HG02623 (cell line): ENCODE measurements around the gene BOD1.

Experiments used
- ATAC-seq: cut with Tn5 transposase; IDR thresholded peaks from one replicate; pipeline ENCODE4 v1.9.1; 2021; ENCODE audit warnings: moderate library complexity; ENCODE audit not compliant: unreplicated experiment

BOD1 gene

DNA sequence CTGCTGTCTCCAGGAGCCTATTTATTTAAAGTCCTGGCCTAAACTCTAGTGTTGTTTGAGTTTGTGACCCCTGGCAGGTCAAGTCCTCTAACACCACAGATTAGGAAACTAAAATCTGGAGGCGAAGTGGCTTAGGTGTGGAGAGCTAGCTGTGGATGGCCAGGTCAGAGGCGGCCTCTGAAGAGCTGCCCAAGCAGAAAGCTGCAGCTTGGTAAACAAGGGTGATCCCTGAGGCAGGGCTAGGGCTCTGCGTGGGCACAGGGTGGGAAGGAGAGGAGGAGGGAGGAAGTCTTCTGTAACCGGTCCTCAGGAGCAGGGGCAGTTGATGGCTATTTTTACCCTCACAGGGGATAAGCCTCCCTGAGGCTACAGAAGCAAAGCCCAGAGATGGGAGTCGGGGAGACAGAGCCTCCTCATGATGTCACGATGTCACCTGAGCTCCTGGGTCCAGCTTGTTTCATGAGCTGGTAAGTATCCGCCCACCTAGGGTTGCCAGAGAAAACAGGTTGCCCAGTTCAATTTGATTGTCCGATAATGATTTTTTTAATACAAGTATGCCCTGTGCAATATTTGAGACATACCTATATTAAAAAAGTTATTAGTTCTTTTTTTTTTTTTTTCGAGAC is 25.9 kb upstream of the BOD1 start:
- no peak for ATAC-seq

DNA sequence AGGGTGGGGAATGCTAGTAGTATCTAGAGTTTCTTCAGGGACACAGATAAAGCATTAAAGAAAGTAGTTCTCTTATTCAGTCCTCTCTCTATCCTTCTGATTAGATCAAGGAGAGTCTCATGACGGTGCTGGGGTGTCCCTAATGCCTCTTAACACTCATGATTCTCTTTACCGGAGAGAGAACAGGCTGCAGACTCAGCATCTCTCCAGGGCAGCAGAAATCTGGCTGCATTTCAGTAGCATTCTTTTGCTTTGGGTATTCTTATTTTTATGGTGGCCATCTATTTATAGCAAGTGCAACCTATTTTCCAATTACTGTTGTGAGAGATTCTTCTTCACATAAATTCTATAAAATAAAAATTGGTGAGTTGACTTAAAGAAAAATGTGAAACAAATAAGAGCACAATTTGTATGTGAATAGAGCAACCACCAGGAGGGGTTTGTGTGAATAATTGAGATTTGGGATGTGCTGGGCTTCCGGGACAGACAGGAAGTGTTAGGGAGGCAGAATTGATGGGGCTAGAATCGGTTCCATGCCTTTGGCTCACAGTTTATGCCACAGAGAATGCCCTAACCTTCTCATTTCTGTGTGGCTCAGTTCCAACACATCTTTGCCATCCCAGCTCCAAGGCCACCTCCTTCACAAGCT is 23.8 kb upstream of the BOD1 start:
- ATAC-seq: no peak

DNA sequence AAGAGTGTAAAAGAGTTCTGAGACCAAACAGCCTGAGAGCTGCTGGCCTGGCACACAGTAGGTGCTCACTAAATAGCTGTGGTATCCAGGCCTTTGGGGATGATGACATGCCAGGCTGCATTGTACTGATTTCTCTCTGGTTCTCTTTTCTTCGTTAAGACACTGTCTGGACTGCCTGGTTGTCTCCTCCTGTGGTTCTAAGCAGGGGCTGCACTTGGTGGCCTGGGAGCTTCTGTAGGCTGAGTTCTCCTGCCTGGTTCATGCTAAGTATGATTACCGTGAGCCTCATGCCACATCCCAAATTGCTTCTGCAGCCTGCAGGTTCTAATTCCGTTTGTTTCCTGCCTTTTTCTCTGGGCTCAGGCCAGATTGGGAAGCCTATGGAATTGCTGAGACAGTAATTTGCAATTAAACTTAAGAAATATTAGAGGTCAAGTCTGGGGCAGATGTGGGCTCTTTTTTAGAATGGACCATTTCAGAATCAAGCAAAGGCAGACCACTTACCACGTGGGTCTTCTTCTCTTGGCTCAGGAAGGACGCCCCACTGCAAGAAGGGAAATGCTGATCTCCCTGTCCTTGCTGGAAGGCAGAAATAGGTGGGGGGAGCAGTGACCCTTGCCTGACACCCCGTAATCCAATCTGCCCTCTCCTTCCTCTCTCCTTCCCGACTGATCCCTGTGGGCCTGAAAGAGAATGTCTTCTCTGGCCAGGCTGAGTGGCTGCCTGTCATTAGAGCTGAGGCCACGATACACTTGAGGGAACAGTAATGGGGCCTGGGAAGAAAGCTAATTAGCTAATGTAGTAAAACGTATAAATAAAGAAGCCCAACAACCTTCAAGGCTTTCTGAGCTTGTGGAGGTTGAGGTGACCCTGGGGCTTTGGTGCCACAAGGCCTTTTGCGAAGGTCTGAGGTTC is 21.9 kb upstream of the BOD1 start:
- ATAC-seq: no peak

DNA sequence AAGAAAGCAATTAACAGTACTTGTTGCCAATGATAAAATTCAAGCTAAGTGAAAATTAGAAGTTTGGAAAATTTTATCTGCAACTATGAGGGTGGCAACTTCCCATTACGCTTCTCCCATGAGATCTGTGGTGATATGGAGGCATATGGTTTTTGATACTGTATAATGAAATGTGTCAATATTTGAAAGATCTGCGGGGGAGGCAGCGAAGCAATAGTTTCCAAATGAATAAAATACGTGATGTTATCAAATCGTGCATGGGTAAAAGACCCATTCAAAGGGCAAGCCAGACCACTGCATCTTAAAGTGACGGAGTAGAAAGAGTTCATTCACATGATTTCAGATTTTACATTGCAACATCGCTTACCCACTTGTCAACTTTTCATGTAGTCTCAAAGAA is 20.9 kb upstream of the BOD1 start:
- ATAC-seq: no peak

DNA sequence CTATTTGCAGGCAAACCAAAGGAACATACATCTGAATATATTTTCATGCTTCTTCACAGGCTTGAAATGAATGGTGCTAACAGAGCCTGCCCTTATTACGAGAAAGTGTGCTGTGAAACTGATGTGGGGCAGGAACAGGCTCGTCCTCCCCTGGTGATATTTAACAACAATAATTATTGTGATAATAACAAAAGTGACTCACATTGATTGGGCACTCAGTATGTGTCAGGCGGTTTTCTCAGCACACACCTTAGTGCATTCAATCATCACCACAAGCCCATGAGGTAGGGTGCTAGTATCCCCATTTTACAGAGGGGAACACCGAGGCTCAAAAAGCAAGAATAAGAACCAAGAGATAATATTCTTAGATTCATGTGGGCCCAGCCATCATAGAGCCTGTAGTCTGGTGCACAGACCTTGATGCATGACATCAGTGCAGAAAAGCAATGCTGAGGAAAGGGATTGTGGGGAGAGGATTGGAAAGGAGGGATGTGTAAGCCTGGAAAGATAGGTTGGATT is 18.1 kb upstream of the BOD1 start:
- no peak for ATAC-seq

DNA sequence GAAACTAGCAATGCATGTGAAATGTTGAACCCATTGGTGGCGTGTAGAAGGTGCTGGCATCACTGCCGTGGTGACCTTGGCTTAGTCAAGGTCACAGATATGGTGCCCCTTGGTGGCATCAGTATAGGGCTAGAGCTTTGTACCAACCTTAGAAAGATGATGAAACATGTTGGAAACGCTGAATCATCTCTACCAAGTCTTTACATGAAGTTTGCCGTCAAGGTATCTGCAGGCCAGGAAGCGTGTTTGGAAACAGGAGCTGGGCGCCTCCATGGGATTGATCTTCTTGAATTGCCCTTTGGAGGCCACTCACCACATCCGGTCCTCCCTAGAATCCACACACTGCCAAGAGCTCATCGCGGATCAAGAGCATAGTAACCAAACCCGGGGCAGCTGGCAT is 16.9 kb upstream of the BOD1 start:
- no peak for ATAC-seq

DNA sequence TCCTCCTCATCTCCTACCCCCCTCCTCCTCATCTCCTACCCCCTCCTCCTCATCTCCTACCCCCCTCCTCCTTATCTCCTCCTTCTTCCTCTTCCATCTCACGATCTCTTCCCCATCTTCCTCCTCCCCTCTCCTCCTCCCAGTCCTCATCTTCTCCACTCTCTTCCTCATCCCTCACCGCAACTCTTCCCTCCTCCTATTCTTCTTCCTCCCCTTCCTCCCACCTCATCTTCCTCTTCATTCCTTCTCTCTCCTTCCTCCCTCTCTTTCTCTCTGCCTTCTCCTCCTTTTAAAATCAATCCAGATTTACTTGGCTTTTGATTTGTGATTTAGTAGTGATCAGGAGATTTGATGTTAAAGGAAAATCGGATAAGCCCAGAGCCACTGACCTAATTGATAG is 15.0 kb upstream of the BOD1 start:
- no peak for ATAC-seq

DNA sequence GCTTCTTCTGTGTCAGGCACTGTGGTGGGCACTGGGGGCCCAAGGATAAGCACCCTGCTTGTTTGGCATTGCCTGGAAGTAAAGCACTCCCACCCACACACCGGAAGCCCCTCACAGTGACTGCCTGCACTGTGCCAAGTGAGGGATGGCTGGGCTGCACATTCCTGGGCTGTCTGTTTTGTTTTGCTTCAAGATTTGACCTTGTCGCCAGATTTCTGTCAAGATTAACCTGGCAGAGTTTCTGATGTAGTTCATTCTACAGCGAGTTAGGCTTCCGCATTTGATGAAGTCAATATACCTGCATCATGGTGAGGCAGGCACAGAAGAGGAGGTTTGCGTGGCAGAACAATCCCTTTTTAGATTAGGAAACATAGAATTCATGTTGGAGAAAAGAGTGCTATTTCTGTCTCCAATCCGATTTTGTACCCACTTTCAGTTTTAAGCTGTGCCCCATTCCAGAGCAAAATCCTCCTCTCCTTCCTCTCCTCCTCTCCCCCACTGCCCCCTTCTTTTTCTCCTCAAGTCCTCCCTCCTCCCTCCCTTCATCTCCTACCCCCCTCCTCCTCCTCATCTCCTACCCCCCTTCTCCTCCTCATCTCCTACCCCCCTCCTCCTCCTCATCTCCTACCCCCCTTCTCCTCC is 14.4 kb upstream of the BOD1 start:
- ATAC-seq: no peak

DNA sequence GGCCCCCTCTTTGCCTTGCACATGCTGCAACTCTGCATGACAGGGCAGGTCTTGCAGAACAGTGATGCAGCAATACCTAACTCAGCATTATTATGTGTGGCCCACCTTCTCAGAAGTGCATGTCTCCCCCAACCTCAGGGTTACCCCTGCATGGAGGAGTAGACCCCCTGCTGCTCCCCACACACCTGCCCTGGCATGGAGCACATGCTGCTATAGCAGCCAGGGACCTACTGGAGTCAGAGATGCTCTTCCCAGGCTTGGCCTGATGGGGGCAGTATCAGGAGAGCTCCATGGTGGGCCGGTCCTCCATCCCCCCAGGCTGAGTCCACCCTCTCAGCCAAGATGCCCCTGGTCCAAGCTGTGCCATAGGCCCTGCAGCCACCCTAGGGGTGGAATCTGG is 13.2 kb upstream of the BOD1 start:
- ATAC-seq: no peak

DNA sequence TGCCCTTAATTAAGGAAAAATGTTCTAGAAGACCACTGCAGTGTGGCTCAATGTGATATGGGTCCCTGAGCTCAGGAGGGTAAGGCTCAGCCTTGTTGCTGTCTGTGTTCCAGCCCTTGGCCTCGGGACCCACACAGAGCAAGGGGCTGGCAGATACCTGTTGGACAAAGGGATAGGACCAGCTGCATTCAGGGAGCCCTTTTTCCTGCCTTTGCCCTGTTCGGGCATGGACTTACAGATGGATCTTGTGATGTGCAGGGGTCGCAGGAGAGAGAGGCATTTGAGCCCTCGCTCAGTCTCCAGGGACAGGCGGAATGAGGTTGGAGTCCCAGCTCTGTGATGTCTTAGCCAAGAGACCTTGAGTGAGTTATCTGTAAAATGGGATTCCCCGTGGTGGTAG is 12.1 kb upstream of the BOD1 start:
- ATAC-seq: no peak

DNA sequence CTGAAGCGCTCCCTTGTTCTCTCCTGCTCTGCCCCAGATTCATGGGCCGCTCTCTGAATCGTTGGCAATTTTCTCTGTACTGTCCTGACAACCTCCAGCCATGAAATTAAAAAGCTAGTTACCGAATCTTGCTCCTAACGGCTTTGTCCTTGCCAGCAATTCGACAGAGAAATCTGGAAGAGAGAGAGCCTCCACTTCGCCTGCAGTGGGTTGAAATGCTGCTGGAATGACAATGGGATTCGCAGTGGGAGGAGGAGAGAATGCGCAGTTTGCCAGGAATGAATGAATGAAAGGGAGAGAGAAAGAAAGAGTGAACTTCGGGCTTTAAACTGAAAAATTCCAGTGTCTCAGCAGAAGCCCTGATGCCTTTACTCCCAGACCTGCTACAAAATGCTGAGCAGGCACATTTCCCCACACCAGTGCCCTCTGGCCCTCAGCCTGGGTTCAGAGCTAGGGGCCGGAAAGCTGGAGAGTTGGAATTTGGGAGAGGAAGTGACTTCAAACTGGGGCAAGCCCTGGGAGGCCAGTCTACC is 11.5 kb upstream of the BOD1 start:
- no peak for ATAC-seq

DNA sequence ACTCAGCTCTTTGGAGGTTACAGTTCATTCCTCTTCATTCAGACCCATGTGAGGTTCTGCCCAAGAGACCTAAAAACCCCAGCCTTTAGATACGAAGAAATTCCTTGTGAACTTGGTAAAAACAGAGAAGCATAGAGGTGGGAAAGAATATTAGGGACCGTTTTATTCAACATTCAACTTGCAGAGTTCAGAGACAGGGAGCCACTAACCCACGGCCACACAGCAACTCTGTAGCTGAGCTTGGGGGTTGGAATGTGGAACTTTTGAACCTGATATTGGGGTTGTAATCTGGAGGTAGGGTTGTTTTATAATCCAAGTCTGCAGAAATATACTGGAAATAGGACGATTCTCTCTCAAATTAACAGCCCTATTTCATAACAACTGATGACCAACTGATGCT is 10.8 kb upstream of the BOD1 start:
- no peak for ATAC-seq

DNA sequence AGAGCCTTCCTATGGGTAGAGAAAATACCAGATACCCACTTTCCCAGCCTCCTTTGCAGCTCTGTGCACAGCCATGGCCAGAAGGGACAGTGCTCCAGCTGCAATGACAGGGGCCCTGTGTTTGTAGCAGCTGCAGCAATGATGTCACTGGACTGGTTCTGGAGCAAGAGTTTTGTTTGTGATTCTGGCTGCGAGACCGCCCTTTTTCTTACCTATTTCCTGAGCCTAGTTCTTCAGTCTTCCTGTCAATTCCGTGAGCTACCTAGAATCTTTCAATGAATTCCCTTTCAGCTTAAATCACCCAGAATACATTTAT is 10.0 kb upstream of the BOD1 start:
- no peak for ATAC-seq

DNA sequence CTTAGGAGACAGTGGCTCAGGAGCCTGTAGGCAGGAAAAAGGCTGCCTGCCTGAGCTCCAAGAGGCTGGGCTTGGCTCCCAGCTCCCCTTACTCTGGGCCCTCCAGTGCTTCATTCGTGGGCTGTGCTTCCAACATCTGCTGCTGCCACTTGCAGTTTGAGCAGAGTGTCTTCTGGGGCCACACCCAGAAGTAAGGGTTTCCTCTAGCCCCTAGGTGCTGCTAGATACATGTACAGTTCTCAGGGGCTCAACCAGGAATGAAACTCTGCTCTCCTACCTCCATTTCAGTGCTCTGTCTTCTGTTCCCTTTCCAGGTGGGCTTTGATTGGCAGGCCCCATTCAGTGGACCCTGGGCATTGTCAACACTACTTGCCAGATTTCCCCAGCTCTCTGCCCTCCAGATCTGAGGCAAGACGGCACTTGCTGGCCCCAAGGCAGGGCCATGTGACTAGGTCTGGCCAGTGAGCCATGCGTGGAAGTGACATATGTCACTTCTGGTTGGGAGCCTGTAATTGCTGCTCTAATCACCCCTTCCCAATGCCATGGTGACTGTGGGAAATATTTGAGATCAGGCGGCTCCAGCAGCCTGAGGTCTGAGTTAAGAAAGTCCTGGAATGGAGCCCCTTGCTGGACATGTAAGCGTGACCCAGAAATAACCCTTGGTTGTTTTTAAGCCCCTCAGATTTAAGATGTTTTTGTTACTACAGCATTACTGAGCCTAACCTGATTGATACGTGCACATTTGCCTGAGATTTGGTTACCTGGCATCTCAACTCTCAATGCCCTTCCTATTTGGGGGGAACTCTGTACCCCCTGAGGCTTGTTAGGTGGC is 9.4 kb upstream of the BOD1 start:
- peak; percentile 51 for ATAC-seq

DNA sequence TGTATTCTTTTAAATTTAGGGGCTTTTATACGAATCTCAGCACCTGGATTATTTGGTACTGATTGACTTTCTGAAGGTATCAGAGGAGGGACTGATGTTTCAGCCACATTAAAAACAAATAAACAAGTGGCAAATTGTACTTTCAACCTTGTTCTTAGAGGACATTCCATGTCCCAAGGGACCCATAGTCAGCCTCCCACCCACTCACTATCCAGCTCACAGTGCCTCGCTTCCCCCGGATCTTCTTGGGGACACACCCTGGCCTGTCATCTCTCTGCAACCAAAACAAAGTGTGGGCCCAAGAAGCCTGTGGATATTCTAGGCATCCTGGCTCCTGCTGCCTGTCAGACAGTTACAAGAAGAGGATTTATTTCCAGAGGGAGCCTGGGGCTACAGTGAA is 8.8 kb upstream of the BOD1 start:
- no peak for ATAC-seq

DNA sequence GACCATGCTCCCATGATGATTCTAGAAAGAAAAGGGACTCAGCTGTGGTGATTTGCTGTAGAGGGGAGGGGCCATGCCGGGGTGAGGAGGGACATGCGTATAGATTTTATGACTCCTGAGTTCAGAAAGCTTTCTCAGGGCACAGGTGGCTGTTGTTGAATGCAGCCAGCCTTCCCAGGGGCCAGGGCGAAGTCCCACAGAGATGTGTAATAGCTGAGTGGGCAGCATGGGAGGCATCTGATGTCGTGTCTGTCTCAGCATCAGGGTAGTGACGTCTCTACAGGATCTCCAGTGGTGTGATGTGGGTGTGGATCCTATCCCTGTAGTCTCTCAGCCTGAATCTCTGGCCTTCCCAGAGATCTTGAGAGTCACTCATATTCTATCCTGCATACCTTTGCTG is 7.8 kb upstream of the BOD1 start:
- no peak for ATAC-seq

DNA sequence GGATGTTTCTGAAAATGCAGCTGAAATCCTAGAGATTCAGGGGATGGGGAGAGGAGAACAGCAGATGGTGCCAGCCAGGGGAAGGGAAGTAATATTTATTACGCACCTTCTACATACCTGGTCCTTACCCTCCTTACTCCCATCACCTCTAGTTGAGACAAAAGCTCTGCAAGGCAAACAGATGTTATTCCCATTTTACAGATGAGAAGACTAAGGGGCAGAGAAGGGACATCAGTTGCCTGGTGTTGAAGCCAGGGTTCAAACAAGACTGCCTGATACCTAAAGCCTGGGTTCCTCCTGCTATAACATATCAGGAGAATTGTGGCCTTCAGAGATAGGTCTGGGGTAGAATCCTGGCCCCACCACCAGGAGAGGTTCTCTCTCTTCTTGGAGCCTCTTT is 7.3 kb upstream of the BOD1 start:
- ATAC-seq: no peak

DNA sequence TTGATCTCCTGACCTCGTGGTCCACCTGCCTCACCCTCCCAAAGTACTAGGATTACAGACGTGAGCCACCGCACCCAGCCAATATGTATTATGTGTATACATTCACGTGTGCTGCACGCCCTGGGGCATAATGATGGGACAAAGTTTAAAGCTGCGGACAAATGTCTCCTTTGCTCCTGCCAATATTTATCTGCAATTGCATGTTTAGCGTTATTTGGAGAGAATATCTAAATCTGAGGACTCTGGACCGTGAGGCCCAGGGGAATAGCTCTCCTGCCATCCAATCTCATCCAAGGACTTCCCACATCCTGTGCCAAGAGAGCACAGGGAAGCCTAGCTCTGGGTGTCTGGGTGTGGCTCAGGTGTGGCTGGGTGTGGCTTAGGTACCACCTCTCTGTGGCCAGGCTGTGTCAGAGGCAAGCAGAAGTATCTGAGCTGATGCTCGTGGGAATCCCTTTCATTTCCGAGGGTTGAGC is 6.9 kb upstream of the BOD1 start:
- ATAC-seq: no peak

DNA sequence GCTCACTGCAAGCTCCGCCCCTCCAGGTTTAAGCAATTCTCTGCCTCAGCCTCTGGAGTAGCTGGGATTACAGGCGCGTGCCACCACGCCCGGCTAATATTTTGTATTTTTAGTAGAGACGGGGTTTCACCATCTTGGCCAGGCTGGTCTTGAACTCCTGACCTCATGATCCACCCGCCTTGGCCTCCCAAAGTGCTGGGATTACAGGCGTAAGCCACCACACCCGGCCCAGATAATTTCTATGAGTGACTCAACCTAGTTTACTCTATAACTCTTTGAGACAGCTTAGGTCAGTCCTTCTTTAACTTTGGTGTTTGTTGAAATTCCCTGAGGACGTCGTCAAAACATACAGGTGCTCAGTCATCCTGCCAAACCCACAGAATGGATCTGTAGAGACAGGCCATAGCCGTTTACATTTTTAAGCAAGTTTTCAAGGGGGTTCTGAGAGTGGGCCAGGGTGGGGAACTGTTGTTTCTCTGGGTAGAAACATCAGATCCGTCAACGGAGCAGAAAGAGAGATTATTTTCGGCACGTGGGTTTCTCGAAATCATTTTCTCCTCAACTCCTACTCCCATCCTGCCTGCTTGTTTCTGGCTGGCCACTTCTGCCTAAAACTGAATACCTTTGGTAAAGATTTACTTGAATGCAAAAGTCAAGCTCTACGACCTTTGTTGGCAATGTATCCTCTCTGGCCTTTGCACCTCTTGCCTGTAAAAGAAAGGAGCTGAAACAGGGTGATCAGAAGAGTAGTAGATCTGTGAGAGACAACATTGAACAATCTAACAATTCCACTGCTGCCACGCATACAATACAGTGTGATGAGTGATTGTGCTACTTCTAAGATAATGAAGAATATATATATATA is 6.0 kb upstream of the BOD1 start:
- no peak for ATAC-seq
